Measurements from ENCODE around the gene FSTL4. TPM values are rescaled to one million over a fixed set of nuclear protein-coding genes. Genes with fewer than 3 reads are reported as not detected.

FSTL4 gene
- total RNA-seq, 3 donors from 2014 or later: 0.42 to 1.7 (median 0.46) TPM

DNA sequence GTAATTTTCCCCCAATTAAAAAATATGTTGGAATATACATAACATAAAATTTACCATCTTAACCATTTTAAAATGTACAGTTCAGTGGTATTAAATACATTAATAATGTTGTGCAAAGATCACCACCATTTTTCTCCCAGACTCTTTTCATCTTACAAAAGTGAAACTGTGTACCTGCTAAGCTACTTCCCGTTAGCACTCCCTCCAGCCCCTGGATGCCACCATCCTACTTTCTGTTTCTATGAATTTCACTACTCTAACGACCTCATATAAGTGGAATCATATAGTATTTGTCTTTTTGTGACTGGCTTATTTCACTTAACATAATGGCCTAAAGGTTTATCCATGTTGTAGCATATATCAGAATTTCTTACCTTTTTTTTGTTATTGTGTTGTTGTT lies 447.6 kb downstream of the FSTL4 start:
- H3K36me3 Mint-ChIP-seq (ENCODE audit: insufficient read depth): peaks cover under 1% of the 10 kb centered on the region
- no peak for DNase-seq
- H3K27me3 Mint-ChIP-seq (ENCODE audit: low read depth): no peaks in the 10 kb centered on the region
- H3K4me1 Mint-ChIP-seq (ENCODE audit: low read depth): peaks cover 14% of the 10 kb centered on the region
- ATAC-seq: no peak
- no peak overlapping the region for H3K4me3 Mint-ChIP-seq
- peaks cover 5% of the 10 kb centered on the region for H3K9me3 Mint-ChIP-seq

DNA sequence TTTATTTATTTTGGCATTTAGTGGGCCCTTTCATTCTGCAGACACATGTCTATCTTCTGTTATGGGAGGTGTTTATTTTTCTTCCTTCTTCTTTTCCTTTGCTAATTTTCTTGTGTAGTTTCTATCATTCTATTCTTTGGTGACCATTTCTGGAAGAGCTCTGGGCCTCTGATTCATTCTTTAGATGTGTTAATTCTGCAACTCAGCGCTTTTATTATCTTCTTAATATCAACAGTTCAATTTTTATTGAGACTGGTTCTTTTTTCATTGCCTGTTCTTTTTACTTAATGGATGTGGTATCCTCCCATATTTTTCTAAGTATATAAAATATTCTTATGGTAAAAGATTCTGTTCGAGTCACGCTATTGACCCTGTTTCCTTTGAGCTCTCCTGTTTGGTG lies 448.5 kb downstream of the FSTL4 start:
- Mint-ChIP-seq H3K9me3 (no peaks in the 10 kb centered on the region), H3K36me3 (ENCODE audit: insufficient read depth) (no peaks in the 10 kb centered on the region), H3K4me3 (no peak overlapping the region)

DNA sequence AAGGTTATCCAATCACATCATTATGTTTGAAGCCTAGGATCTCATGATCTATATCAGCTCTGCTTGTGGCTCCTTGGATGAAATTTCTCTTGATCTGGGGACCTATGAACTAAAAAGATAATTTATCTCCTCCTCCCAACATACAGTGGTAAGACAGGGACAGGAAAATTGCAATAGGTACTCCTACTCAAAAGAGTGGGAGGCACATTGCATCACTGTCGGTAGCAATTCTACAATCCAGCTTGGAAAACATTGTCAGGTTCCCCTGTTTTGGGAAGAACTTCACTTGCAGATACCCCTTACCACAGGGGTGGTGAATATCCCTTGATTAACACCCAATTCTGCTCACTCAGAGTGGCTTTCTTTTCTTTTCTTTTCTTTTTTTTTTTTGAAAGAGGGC lies 452.8 kb downstream of the FSTL4 start:
- Mint-ChIP-seq H3K9me3 (no peaks in the 10 kb centered on the region), H3K36me3 (ENCODE audit: insufficient read depth) (no peaks in the 10 kb centered on the region), H3K4me3 (no peak overlapping the region), H3K27me3 (ENCODE audit: low read depth) (no peaks in the 10 kb centered on the region), H3K4me1 (ENCODE audit: low read depth) (peaks cover 5% of the 10 kb centered on the region)
- ATAC-seq: no peak
- DNase-seq: no peak

More for the DNA sequence above, 448.5 kb downstream of the FSTL4 start:
- DNase-seq (no peak), ATAC-seq (no peak)
- Mint-ChIP-seq H3K27me3 (ENCODE audit: low read depth) (no peaks in the 10 kb centered on the region), H3K4me1 (ENCODE audit: low read depth) (peaks cover 11% of the 10 kb centered on the region)

DNA sequence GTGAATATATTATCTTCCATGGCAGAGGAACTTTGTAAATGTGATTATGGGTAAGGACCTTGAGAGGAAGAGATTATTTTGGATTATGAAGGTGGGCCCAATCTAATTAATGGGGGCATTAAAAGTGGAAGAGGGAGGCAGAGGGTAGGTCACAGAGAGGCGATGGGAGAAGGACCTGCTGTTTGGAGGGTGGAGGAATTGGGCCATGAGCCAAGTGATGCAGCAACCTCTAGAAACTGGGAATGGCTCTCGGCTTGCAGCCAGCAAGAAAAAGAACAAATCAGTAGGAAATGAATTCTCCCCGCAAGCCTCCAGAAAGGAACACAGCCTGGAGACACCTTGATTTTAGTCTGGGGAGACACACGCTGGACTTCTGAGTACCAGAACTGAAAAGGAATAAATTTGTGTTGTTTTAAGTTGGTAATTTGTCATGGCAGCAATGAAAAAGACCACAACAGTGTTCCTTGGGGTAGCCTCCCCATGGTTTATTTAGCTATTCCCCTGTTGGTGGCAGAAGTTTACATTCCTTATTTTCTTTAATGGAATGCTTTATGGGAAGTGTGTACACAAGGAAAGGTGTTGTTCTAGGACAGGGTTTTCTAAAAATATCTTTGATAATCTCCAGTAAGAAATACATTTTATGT lies 456.9 kb downstream of the FSTL4 start:
- Mint-ChIP-seq H3K36me3 (ENCODE audit: insufficient read depth) (no peaks in the 10 kb centered on the region), H3K4me1 (ENCODE audit: low read depth) (peaks cover 5% of the 10 kb centered on the region), H3K27me3 (ENCODE audit: low read depth) (no peaks in the 10 kb centered on the region), H3K9me3 (no peaks in the 10 kb centered on the region), H3K4me3 (no peak overlapping the region)
- no peak for DNase-seq
- no peak for ATAC-seq

DNA sequence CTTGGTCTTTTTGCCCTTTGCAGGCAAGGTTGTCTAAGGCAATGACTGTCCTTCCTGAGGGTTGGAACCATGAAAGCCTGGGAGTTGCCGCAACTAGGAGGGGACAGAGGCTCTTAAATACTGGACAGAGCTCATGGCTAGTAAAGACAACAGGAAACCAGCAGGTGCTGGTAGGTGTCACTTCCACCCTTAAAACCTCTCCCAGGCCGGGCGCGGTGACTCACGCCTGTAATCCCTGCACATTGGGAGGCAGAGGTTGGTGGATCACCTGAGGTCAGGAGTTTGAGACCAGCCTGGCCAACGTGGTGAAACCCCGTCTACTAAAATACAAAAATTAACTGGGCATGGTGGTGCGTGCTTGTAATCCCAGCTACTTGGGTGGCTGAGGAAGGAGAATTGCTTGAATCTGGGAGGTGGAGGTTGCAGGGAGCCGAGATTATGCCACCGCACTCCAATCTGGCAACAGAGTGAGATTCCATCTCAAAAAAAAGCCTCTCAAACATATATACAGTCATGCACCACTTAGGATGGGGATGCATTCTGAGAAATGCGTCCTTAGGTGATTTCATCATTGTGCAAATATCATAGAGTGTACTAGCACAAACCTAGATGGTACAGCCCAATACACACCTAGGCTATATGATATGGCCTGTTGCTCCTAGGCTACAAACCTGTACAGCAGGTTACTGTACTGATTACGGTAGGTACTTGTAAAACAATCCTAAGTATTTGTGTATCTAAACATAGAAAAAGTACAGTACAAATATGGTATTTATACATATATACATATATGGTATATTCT lies 457.9 kb downstream of the FSTL4 start:
- Mint-ChIP-seq H3K4me1 (ENCODE audit: low read depth) (no peaks in the 10 kb centered on the region), H3K4me3 (no peak overlapping the region), H3K9me3 (no peaks in the 10 kb centered on the region), H3K27me3 (ENCODE audit: low read depth) (no peaks in the 10 kb centered on the region), H3K36me3 (ENCODE audit: insufficient read depth) (no peaks in the 10 kb centered on the region)
- ATAC-seq (no peak), DNase-seq (no peak)

DNA sequence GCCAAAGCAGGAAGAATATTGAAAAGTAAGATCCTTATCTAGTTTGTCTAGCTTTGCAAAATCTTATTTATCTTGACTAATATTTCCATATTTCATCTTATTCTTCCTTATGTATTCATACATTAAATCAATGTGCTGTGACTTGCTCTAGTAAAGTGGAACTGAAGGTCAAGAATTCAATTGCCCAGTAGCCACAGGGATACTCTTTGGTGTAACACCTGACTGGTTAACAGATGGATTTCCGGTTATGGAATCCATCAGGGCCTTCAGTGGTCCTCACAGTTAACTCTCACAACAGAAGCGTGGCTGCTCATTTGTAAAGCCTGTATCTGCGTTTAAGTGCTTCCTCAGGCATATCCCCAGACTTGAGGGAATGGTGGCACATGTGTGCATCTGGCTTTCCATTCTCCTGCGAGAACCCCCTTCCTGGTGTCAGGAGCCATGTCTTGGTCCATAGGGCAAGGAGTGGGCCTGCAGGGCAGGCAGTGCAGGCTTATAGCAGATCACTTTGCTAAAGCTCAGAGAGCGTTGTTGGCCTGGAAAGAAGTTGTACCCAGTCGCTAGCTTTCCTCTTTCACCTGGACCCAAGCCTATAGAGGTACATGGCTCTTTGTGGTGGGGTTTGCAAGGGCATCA lies 461.3 kb downstream of the FSTL4 start:
- H3K4me3 Mint-ChIP-seq: no peak overlapping the region
- no peaks in the 10 kb centered on the region for H3K9me3 Mint-ChIP-seq
- ATAC-seq: no peak
- H3K27me3 Mint-ChIP-seq (ENCODE audit: low read depth): no peaks in the 10 kb centered on the region
- H3K4me1 Mint-ChIP-seq (ENCODE audit: low read depth): peaks cover 17% of the 10 kb centered on the region
- no peak for DNase-seq
- no peaks in the 10 kb centered on the region for H3K36me3 Mint-ChIP-seq (ENCODE audit: insufficient read depth)

DNA sequence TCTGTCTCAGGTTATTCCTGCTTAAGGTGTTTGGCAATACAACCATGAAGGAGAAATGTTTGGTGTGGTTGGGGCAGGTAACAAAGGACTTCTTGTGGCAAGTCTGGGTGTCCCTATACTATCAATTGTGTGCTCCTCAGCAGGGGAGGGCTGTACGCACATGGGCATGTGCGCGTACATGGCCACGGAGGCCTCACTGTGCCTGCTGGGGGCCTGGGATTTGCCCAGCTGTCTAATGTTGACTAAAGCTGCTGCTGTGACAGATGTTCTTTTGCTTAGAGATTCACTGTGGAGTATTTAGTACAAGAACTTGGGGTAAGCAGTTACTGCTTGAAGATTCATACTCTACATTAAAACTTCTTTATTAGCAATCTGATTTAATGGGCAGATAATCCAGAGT lies 463.0 kb downstream of the FSTL4 start:
- Mint-ChIP-seq H3K4me1 (ENCODE audit: low read depth) (peaks cover 17% of the 10 kb centered on the region), H3K9me3 (no peaks in the 10 kb centered on the region), H3K4me3 (no peak overlapping the region), H3K36me3 (ENCODE audit: insufficient read depth) (no peaks in the 10 kb centered on the region), H3K27me3 (ENCODE audit: low read depth) (no peaks in the 10 kb centered on the region)
- no peak for ATAC-seq
- no peak for DNase-seq

DNA sequence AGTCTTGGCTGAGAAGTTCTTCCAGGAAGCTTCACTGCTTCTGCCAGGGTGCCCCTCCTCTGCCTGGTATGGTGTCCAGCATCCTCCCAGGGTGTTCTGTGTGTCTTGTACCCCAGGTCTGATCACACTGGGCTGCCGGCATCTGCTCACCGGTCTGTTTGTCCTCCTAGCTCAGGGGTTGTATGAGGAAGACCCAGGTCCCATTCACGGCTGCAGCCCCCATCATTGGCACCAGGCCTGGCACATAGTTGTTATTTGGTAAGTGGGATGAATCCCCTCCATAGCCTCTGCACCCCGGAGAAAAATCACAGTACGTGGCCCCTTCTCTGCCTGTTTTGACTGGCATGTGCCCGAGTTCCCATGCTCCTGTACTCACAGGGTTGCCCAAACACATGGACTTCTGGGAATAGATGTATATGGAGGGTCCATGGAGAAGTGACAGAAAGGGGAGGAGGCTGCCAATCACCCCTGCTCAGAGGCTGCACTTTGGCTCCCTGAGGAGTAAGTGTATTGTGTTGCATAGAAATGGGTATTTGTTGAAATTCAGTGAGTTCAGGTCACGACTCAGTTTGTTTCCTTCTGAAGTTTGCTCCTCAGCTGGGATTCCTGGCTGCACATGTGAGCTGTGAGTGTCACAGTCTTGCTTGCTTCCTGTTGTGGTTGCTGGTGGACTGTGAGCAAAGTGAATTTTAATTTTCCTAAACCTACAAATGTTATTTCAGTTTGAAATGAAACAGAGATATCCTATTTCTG lies 464.4 kb downstream of the FSTL4 start:
- Mint-ChIP-seq H3K36me3 (ENCODE audit: insufficient read depth) (no peaks in the 10 kb centered on the region), H3K4me3 (no peak overlapping the region), H3K4me1 (ENCODE audit: low read depth) (peaks cover 17% of the 10 kb centered on the region), H3K27me3 (ENCODE audit: low read depth) (peaks cover 2% of the 10 kb centered on the region), H3K9me3 (peaks cover 5% of the 10 kb centered on the region)
- DNase-seq (no peak), ATAC-seq (no peak)

DNA sequence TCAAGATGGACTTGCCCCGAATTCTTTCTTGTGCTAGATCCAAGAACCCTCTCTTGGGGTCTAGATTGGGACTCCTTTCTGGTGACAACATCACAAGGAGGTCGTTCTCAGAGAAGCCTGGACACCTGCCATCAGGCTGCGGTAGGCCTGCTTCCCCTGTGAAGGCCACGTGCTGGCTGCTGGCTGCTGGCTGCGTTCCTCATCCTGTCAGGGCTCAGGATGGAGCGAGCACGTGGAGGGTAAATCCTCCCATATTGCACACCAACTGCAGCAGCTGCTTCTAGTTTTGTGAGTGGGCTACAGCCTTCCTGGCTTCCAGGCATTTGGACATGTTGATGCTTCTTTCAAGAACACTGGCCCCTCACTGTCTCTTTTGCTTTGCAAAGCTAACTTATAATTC lies 464.9 kb downstream of the FSTL4 start:
- H3K9me3 Mint-ChIP-seq: peaks cover 5% of the 10 kb centered on the region
- no peaks in the 10 kb centered on the region for H3K36me3 Mint-ChIP-seq (ENCODE audit: insufficient read depth)
- peaks cover 2% of the 10 kb centered on the region for H3K27me3 Mint-ChIP-seq (ENCODE audit: low read depth)
- H3K4me3 Mint-ChIP-seq: no peak overlapping the region
- peaks cover 17% of the 10 kb centered on the region for H3K4me1 Mint-ChIP-seq (ENCODE audit: low read depth)
- no peak for DNase-seq
- no peak for ATAC-seq

Data from activated T-cell treated with anti-CD3 and anti-CD28 coated beads, Interleukin-2, amount 50 U/mL, for 4 hours (primary cell).